Uterus (tissue), 4 donors: Measurements from ENCODE around the gene CNR2. TPM values are rescaled to one million over a fixed set of nuclear protein-coding genes. Genes with fewer than 3 reads are reported as not detected.

Source experiments
- DNase-seq, 2 donors: peaks; one replicate each; pipeline ENCODE4 v3.0.0-alpha.2; 2019 to 2020
- H3K27ac ChIP-seq, 2 donors: fragments of 200-600 bp; sonication (generic); 1 replicate in 1 of 2; 2 replicates in 1 of 2; pipeline ENCODE4 v1.5.1; 2016 to 2018
- H3K27me3 ChIP-seq, 2 donors: fragments of 200-600 bp; sonication (generic); one replicate each; pipeline ENCODE4 v1.5.1; 2018 to 2019; ENCODE audit warnings: control low read depth in 1 of 2
- H3K36me3 ChIP-seq, 2 donors: fragments of 200-600 bp; sonication (generic); one replicate each; pipeline ENCODE4 v1.5.1; 2019; ENCODE audit warnings: control low read depth in 1 of 2
- H3K4me1 ChIP-seq, 2 donors: fragments of 200-600 bp; sonication (generic); one replicate each; pipeline ENCODE4 v1.5.1; 2018 to 2019; ENCODE audit warnings: control low read depth in 1 of 2
- H3K4me3 ChIP-seq, 2 donors: fragments of 200-600 bp; sonication (generic); 1 replicate in 1 of 2; 2 replicates in 1 of 2; pipeline ENCODE4 v1.5.1; 2018 to 2019; ENCODE audit warnings: mild to moderate bottlenecking in 1 of 2
- H3K9me3 ChIP-seq, 2 donors: fragments of 200-600 bp; sonication (generic); one replicate each; pipeline ENCODE4 v1.5.1; 2019; ENCODE audit warnings: control low read depth in 1 of 2
- POLR2A ChIP-seq, 2 donors: fragments of 450-650 bp; IDR thresholded peaks; one replicate each; pipeline ENCODE4 v1.6.1; 2016; ENCODE audit warnings: antibody characterized with exemption in 2 of 2, mild to moderate bottlenecking in 1 of 2, moderate library complexity in 1 of 2
- intact Hi-C: fragments of 100-400 bp; cut with DNase I; formaldehyde crosslinking; loops from one replicate; pipeline ENCODE4 v1.15.1; 2023; ENCODE audit warnings: low total_unique reads
- total RNA-seq, 4 donors: library from RNA; depleted of rRNA in 3 of 4; stranded (reverse); fragments of >200 nt in 3 of 4; gene quantifications; one replicate each; pipeline versions ENCODE4 v1.1.0 to v1.2.4, GENCODE V29; 2014 to 2023
- TF ChIP-seq, protein P1 (sequence below), 4 experiments: fragments of 200-600 bp in 2 of 4; fragments of 450-650 bp in 2 of 4; sonication (generic) in 2 of 4; IDR thresholded peaks; one replicate each; pipeline ENCODE4 v1.5.1; 2016 to 2019; ENCODE audit warnings: antibody characterized with exemption in 4 of 4, mild to moderate bottlenecking in 2 of 4, moderate library complexity in 1 of 4
- donor health status: DM: yes; HTN: yes; CAD: no.

The CNR2 gene
- total RNA-seq, 4 donors from 2014 or later = 0.14 TPM; not detected in 3

DNA sequence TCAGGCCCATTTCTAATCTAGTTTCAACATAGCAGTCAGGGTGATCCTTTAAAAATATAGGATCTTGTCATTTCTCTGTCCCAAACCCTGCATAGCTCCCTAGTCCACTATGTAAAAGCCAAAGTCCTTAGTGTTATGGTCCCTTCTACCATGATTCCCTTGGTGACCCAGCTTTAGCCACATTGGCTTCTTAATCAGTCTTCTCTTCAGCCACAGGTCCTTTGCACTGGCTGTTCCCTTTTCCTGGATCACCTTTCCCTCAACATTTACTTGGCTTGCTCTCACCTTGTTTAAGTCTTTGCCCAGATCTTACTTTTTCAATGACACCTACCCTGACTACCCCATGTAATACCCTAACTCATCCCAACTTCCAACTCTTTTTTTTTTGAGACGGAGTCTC, 33.4 kb downstream of the CNR2 start:
- Histone ChIP-seq H3K36me3 (no peaks in the 10 kb centered on the region), H3K27me3 (no peaks in the 10 kb centered on the region), H3K27ac (no peak overlapping the region), H3K9me3 (peaks cover 0 to 11% of the 10 kb centered on the region in 2 donors), H3K4me1 (no peaks in the 10 kb centered on the region), H3K4me3 (no peak overlapping the region)
- no peak for DNase-seq
- intact Hi-C loops = no loop called here
- TF ChIP-seq, protein P1, sequence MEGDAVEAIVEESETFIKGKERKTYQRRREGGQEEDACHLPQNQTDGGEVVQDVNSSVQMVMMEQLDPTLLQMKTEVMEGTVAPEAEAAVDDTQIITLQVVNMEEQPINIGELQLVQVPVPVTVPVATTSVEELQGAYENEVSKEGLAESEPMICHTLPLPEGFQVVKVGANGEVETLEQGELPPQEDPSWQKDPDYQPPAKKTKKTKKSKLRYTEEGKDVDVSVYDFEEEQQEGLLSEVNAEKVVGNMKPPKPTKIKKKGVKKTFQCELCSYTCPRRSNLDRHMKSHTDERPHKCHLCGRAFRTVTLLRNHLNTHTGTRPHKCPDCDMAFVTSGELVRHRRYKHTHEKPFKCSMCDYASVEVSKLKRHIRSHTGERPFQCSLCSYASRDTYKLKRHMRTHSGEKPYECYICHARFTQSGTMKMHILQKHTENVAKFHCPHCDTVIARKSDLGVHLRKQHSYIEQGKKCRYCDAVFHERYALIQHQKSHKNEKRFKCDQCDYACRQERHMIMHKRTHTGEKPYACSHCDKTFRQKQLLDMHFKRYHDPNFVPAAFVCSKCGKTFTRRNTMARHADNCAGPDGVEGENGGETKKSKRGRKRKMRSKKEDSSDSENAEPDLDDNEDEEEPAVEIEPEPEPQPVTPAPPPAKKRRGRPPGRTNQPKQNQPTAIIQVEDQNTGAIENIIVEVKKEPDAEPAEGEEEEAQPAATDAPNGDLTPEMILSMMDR (IDR thresholded peaks at IDR 0.05) = no peak
- TF ChIP-seq POLR2A (IDR thresholded peaks at IDR 0.05) = no peak

- Histone ChIP-seq H3K9me3 (peaks cover 0 to 11% of the 10 kb centered on the region in 2 donors), H3K27ac (no peak overlapping the region), H3K4me3 (no peak overlapping the region), H3K36me3 (no peaks in the 10 kb centered on the region), H3K27me3 (no peaks in the 10 kb centered on the region), H3K4me1 (no peaks in the 10 kb centered on the region)
- DNase-seq = no peak
- no peak for TF ChIP-seq POLR2A (IDR thresholded peaks at IDR 0.05)
- TF ChIP-seq, protein P1 (IDR thresholded peaks at IDR 0.05) = no peak
- intact Hi-C loops = no loop called here
These were observed 34.5 kb downstream of the CNR2 start for GRCh38 chr1:23878668-23879067.

GRCh38 chr1:23875382-23875781, 37.8 kb downstream of the CNR2 start:
- intact Hi-C loops = no loop called here
- Histone ChIP-seq H3K4me3 (no peak overlapping the region), H3K4me1 (no peaks in the 10 kb centered on the region), H3K9me3 (peaks cover 0 to 11% of the 10 kb centered on the region in 2 donors), H3K27me3 (no peaks in the 10 kb centered on the region), H3K36me3 (no peaks in the 10 kb centered on the region), H3K27ac (no peak overlapping the region)
- no peak for DNase-seq
- no peak for TF ChIP-seq POLR2A (IDR thresholded peaks at IDR 0.05)
- TF ChIP-seq, protein P1 (IDR thresholded peaks at IDR 0.05) = no peak

GRCh38 chr1:23872421-23872820, 40.7 kb downstream of the CNR2 start:
- no peak for DNase-seq
- H3K36me3 ChIP-seq = no peaks in the 10 kb centered on the region
- H3K4me1 ChIP-seq = no peaks in the 10 kb centered on the region
- intact Hi-C loops = no loop called here
- H3K4me3 ChIP-seq = no peak overlapping the region
- H3K9me3 ChIP-seq = no peaks in the 10 kb centered on the region
- H3K27ac ChIP-seq = no peak overlapping the region
- no peaks in the 10 kb centered on the region for H3K27me3 ChIP-seq
- TF ChIP-seq POLR2A (IDR thresholded peaks at IDR 0.05) = no peak
- TF ChIP-seq, protein P1 (IDR thresholded peaks at IDR 0.05) = no peak

DNA sequence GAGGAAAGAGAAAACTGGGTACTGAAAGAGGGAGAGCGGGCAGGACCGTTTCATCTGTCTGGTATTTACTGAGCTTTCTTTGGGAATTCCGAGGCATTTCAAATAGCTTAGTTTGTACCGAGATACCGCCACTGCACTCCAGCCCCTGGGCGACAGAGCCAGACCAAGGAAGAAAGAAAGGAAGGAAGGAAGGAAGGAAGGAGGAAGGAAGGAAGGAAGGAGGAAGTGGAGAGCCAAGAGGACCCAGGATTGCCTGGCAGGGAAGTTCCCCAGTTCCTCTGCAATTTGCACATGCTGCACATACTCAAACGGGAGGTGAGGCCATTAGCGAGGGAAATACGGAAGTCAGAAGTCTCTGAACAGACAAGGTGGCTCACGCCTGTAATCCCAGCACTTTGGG, 44.1 kb downstream of the CNR2 start:
- Histone ChIP-seq H3K27ac (peak overlapping the region; percentile 78 to 83), H3K36me3 (no peaks in the 10 kb centered on the region), H3K4me1 (peaks cover 0 to 5% of the 10 kb centered on the region in 2 donors), H3K9me3 (no peaks in the 10 kb centered on the region), H3K27me3 (no peaks in the 10 kb centered on the region), H3K4me3 (peak overlapping the region; percentile 67 to 87)
- no peak for DNase-seq
- intact Hi-C loops = no loop called here
- TF ChIP-seq, protein P1 (IDR thresholded peaks at IDR 0.05) = no peak
- no peak for TF ChIP-seq POLR2A (IDR thresholded peaks at IDR 0.05)
